DOHH2 (cell line): ENCODE measurements around the gene SLCO2A1.

Experiments used
- EZH2phosphoT487 ChIP-seq: fragments of 200-600 bp; sonication (generic); IDR thresholded peaks from 2 replicates; pipeline ENCODE4 v1.6.1; 2017; ENCODE audit warnings: borderline replicate concordance, mild to moderate bottlenecking, antibody characterized with exemption, low read length, moderate library complexity, mixed read lengths
- TF ChIP-seq, protein P1 (sequence below): fragments of 200-600 bp; sonication (generic); IDR thresholded peaks from one replicate; pipeline ENCODE4 v1.5.1; 2014; ENCODE audit warnings: antibody characterized with exemption, mild to moderate bottlenecking, low read depth, low read length; ENCODE audit not compliant: poor library complexity, severe bottlenecking

DNA sequence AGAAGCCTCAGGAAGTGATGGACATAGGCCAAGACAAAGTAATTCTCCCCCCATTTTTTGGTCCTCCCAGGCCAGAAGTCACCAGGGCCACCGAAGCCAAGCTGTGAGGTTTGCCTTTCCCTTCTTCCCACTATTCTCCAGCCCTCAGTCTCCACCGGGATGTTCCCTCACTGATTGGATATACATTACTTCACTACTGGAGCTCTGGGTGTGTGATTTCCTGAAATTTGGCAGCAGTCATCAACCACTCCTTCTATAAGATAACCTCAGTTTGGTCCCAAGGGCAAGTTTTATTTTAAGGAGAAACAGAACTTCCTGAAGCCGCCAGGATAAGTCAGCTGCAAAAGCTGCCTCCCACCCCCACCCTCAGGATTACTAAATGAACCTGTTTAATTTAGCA, 11.3 kb downstream of the SLCO2A1 start:
- TF ChIP-seq, protein P1, sequence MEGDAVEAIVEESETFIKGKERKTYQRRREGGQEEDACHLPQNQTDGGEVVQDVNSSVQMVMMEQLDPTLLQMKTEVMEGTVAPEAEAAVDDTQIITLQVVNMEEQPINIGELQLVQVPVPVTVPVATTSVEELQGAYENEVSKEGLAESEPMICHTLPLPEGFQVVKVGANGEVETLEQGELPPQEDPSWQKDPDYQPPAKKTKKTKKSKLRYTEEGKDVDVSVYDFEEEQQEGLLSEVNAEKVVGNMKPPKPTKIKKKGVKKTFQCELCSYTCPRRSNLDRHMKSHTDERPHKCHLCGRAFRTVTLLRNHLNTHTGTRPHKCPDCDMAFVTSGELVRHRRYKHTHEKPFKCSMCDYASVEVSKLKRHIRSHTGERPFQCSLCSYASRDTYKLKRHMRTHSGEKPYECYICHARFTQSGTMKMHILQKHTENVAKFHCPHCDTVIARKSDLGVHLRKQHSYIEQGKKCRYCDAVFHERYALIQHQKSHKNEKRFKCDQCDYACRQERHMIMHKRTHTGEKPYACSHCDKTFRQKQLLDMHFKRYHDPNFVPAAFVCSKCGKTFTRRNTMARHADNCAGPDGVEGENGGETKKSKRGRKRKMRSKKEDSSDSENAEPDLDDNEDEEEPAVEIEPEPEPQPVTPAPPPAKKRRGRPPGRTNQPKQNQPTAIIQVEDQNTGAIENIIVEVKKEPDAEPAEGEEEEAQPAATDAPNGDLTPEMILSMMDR: no peak
- TF ChIP-seq EZH2phosphoT487: no peak
